OCI-LY7 (cell line): ENCODE measurements around the gene LMO2. TPM values are rescaled to one million over a fixed set of nuclear protein-coding genes. Genes with fewer than 3 reads are reported as not detected.

Experiments
- BruUV-seq: library from RNA; stranded (reverse); fragments of 400-500 nt; replicated peaks from 2 replicates; lab custom pipeline; 2021; lab: Mats Ljungman, UMichigan
- CTCF ChIA-PET: fragments of 300-600 bp; sonication (Branson Sonifier 250); formaldehyde crosslinking; loops from one replicate; lab custom pipeline; 2022; ENCODE audit warnings: antibody characterized with exemption; ENCODE audit not compliant: unreplicated experiment; lab: Charles Lee
- POLR2A ChIA-PET: fragments of 300-600 bp; sonication (Branson Sonifier 250); formaldehyde crosslinking; loops from one replicate; lab custom pipeline; 2022; ENCODE audit warnings: antibody characterized with exemption; lab: Charles Lee
- DNase-seq: peaks from one replicate; pipeline ENCODE4 v3.0.0-alpha.2; 2015; ENCODE audit warnings: low spot score
- H2AFZ ChIP-seq: fragments of 200-600 bp; sonication (generic), shearing (Covaris generic); 2 replicates; pipeline ENCODE4 v1.6.1; 2014; ENCODE audit warnings: mild to moderate bottlenecking, antibody characterized with exemption, low read length, moderate library complexity
- H3K27ac ChIP-seq: fragments of 200-600 bp; sonication (generic); 2 replicates; pipeline ENCODE4 v1.5.1; 2014; ENCODE audit warnings: mixed run types, low read depth, mild to moderate bottlenecking, moderate library complexity, low read length, inconsistent platforms; ENCODE audit not compliant: poor library complexity, severe bottlenecking
- H3K36me3 ChIP-seq: fragments of 200-600 bp; sonication (generic); 2 replicates; pipeline ENCODE4 v1.6.1; 2014; ENCODE audit warnings: mild to moderate bottlenecking, antibody characterized with exemption, low read length, moderate library complexity, mixed read lengths; ENCODE audit not compliant: insufficient read depth
- H3K4me1 ChIP-seq: fragments of 200-600 bp; sonication (generic); 2 replicates; pipeline ENCODE4 v1.5.1; 2014; ENCODE audit warnings: mild to moderate bottlenecking, low read length; ENCODE audit not compliant: insufficient read depth, poor library complexity, severe bottlenecking
- H3K4me2 ChIP-seq: fragments of 200-600 bp; sonication (generic); 2 replicates; pipeline ENCODE4 v1.6.1; 2014; ENCODE audit warnings: mild to moderate bottlenecking, low read length
- H3K4me3 ChIP-seq: fragments of 200-600 bp; sonication (generic); 2 replicates; pipeline ENCODE4 v1.5.1; 2014; ENCODE audit warnings: mild to moderate bottlenecking, low read depth, low read length; ENCODE audit not compliant: poor library complexity, severe bottlenecking
- H3K79me2 ChIP-seq: fragments of 200-600 bp; sonication (generic); 2 replicates; pipeline ENCODE4 v1.6.1; 2016; ENCODE audit warnings: low read depth, mild to moderate bottlenecking, low read length, moderate library complexity, mixed read lengths; ENCODE audit not compliant: insufficient read depth
- H3K9me2 ChIP-seq: fragments of 200-600 bp; sonication (generic); 2 replicates; pipeline ENCODE4 v1.6.1; 2016; ENCODE audit warnings: mild to moderate bottlenecking, low read length, mixed read lengths; ENCODE audit not compliant: insufficient read depth
- H3K9me3 ChIP-seq: fragments of 200-600 bp; sonication (generic); 2 replicates; pipeline ENCODE4 v1.6.1; 2014; ENCODE audit warnings: mild to moderate bottlenecking, mixed run types, low read length, mixed read lengths
- H4K20me1 ChIP-seq: fragments of 200-600 bp; sonication (generic); 2 replicates; pipeline ENCODE4 v1.6.1; 2014; ENCODE audit warnings: mild to moderate bottlenecking, antibody characterized with exemption, low read length, moderate library complexity, mixed read lengths; ENCODE audit not compliant: insufficient read depth
- EZH2phosphoT487 ChIP-seq: fragments of 200-600 bp; sonication (generic); IDR thresholded peaks from 2 replicates; pipeline ENCODE4 v1.6.1; 2018; ENCODE audit warnings: low read depth, borderline replicate concordance, mild to moderate bottlenecking, mixed run types, antibody characterized with exemption, low read length, moderate library complexity, mixed read lengths
- intact Hi-C: fragments of 100-400 bp; cut with micrococcal nuclease; formaldehyde crosslinking; loops from one replicate; pipeline ENCODE4 v1.10.0; 2022; ENCODE audit not compliant: unreplicated experiment
- total RNA-seq, 2 experiments: library from RNA; depleted of rRNA in 1 of 2; stranded (reverse); fragments of >200 nt in 1 of 2; shearing (Covaris generic) in 1 of 2; gene quantifications; 2 replicates each; pipeline ENCODE4 v1.2.3, GENCODE V29; 2014 to 2022
- TF ChIP-seq, protein P1 (sequence below): fragments of 200-600 bp; sonication (generic); conservative IDR thresholded peaks from 2 replicates; pipeline ENCODE4 v1.5.1; 2014; ENCODE audit warnings: mild to moderate bottlenecking, antibody characterized with exemption, low read length, moderate library complexity, mixed read lengths

Gene LMO2
- total RNA-seq, 2 experiments from 2014 or later: 0.89 TPM; not detected in 1

DNA sequence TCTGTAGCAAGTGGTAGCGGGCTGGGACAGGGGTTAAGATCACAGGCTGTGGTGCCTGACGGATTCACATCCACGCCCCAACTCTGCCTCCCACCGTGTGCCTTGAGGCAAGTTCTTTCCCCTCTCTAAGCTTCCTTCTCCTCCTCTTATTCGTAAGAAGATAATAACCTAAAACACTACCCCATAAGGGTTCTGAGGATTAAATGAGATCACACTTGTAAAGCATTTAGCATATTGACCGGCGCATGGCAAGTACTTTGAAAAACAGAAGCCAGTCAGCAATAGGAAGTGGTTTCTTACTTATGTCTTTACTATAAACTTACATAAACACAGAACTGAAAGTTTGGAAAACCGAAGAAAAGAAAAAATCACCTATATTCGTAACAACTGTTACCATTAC lies 15.5 kb upstream of the LMO2 start:
- Histone ChIP-seq H4K20me1 (no peaks in the 10 kb centered on the region), H3K9me2 (no peaks in the 10 kb centered on the region), H3K9me3 (no peaks in the 10 kb centered on the region), H3K4me3 (no peak overlapping the region), H3K4me2 (no peak overlapping the region), H2AFZ (no peak overlapping the region), H3K36me3 (no peaks in the 10 kb centered on the region), H3K4me1 (no peaks in the 10 kb centered on the region), H3K27ac (no peak overlapping the region), H3K79me2 (no peaks in the 10 kb centered on the region)
- intact Hi-C loops: no loop called here
- no peak for TF ChIP-seq EZH2phosphoT487
- TF ChIP-seq, protein P1, sequence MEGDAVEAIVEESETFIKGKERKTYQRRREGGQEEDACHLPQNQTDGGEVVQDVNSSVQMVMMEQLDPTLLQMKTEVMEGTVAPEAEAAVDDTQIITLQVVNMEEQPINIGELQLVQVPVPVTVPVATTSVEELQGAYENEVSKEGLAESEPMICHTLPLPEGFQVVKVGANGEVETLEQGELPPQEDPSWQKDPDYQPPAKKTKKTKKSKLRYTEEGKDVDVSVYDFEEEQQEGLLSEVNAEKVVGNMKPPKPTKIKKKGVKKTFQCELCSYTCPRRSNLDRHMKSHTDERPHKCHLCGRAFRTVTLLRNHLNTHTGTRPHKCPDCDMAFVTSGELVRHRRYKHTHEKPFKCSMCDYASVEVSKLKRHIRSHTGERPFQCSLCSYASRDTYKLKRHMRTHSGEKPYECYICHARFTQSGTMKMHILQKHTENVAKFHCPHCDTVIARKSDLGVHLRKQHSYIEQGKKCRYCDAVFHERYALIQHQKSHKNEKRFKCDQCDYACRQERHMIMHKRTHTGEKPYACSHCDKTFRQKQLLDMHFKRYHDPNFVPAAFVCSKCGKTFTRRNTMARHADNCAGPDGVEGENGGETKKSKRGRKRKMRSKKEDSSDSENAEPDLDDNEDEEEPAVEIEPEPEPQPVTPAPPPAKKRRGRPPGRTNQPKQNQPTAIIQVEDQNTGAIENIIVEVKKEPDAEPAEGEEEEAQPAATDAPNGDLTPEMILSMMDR: no peak
- ChIA-PET CTCF (no interaction called here), POLR2A (no interaction called here)
- BruUV-seq: no TSS peak
- DNase-seq: no peak

DNA sequence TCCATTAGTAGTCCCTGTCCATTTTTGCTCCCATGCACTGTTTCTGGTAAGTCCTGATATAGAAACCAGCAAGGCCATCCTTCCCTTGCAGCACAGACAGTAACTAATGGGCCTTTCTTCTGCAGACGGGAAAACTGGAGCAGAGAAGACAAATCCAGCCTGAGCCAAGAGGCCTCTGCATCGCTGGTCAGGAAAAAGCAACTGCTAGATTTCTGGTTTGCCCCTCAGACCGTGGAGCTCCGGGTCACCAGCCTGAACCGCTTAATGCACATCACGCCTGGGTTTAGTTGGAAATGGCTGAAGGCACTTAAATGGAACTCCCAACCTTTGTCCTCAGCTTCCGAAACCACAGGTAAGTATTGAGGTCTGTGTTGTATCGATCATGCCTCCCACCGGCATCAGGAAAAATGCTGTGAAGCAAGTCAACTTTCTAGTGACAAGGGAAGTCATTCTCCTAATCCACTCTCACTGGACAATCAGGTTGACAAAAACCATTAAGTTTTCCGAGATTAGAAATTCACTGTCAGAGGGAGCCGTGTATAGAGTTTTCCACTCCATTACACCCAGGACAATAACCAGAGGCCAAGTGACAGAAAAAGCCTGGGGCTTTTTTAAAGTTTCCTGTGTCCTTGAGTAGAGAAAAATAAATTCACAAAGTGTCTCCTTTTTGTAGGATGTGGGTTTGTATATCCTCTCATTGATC lies 14.8 kb upstream of the LMO2 start:
- H3K9me2 ChIP-seq: no peaks in the 10 kb centered on the region
- H3K36me3 ChIP-seq: no peaks in the 10 kb centered on the region
- DNase-seq: no peak
- CTCF ChIA-PET: no interaction called here
- BruUV-seq: no TSS peak
- intact Hi-C loops: no loop called here
- no peaks in the 10 kb centered on the region for H4K20me1 ChIP-seq
- H3K4me3 ChIP-seq: no peak overlapping the region
- no peak for TF ChIP-seq EZH2phosphoT487
- TF ChIP-seq, protein P1: no peak
- H2AFZ ChIP-seq: no peak overlapping the region
- no peak overlapping the region for H3K4me2 ChIP-seq
- no peaks in the 10 kb centered on the region for H3K9me3 ChIP-seq
- no peaks in the 10 kb centered on the region for H3K4me1 ChIP-seq
- POLR2A ChIA-PET: no interaction called here
- H3K27ac ChIP-seq: no peak overlapping the region
- H3K79me2 ChIP-seq: no peaks in the 10 kb centered on the region

DNA sequence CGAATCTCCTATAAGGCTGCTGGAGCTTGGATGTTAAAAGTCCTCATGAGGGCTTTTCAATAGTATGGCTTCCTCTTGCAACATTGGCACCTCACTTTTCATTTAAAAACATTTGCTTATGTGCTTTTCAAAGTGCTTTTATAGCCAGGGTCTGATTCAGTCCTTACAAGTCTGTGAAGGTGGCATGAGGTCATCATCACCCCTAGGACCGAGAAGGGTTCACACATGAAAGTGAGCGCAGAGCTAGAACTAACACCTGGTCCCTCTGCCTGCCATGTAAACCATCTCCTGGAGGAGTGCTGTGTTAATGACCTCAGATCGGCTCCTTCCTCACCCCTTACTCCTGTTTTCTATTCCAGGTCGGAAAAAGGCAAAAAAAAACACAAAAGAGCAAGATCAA lies 12.2 kb upstream of the LMO2 start:
- ChIA-PET POLR2A (interaction anchor here (1.0 kb wide), 1 partner anchor 14 kb away, joined by 4 read pairs; no protein-coding TSS in a partner anchor), CTCF (no interaction called here)
- Histone ChIP-seq H3K4me3 (no peak overlapping the region), H3K4me2 (no peak overlapping the region), H4K20me1 (no peaks in the 10 kb centered on the region), H3K4me1 (no peaks in the 10 kb centered on the region), H3K79me2 (no peaks in the 10 kb centered on the region), H3K36me3 (no peaks in the 10 kb centered on the region), H3K27ac (no peak overlapping the region), H2AFZ (no peak overlapping the region), H3K9me3 (no peaks in the 10 kb centered on the region), H3K9me2 (no peaks in the 10 kb centered on the region)
- DNase-seq: no peak
- intact Hi-C loops: no loop called here
- BruUV-seq: no TSS peak
- TF ChIP-seq EZH2phosphoT487: no peak
- TF ChIP-seq, protein P1: no peak
